HepG2 (cell line): ENCODE results near the gene MYO3B. TPM values are rescaled to one million over a fixed set of nuclear protein-coding genes. Genes with fewer than 3 reads are reported as not detected.

Experiments used
- CBX2 ChIP-seq, 2 experiments: fragments of 200-600 bp in 1 of 2; sonication (generic); formaldehyde crosslinking in 1 of 2; IDR thresholded peaks; 2 replicates each; pipeline versions ENCODE4 v1.7.0 to v1.8.1; 2018 to 2022; ENCODE audit warnings: low read depth in 2 of 2, low read length in 1 of 2, mild to moderate bottlenecking in 1 of 2, missing genetic modification reagents in 1 of 2
- CREBL2 ChIP-seq: sonication (generic); formaldehyde crosslinking; IDR thresholded peaks from 2 replicates; pipeline ENCODE4 v1.8.1; 2023; ENCODE audit warnings: missing genetic modification reagents, mild to moderate bottlenecking, borderline replicate concordance
- FOXO4 ChIP-seq: sonication (generic); formaldehyde crosslinking; conservative IDR thresholded peaks from 2 replicates; pipeline ENCODE4 v1.8.1; 2023; ENCODE audit warnings: missing genetic modification reagents
- GABPB1 ChIP-seq: IDR thresholded peaks from 2 replicates; pipeline ENCODE4 v1.6.1; 2016; ENCODE audit warnings: mild to moderate bottlenecking, missing genetic modification reagents, moderate library complexity, missing compliant biosample characterization
- MEF2D ChIP-seq: sonication (generic); formaldehyde crosslinking; IDR thresholded peaks from 2 replicates; pipeline ENCODE4 v1.5.1; 2020; ENCODE audit warnings: mild to moderate bottlenecking, missing genetic modification reagents
- MTA1 ChIP-seq: sonication (generic); formaldehyde crosslinking; IDR thresholded peaks from 2 replicates; pipeline ENCODE4 v1.4.0; 2020; ENCODE audit warnings: missing genetic modification reagents, mild to moderate bottlenecking, borderline replicate concordance
- NFIC ChIP-seq: IDR thresholded peaks from 2 replicates; pipeline ENCODE4 v1.6.1; 2012; ENCODE audit warnings: mild to moderate bottlenecking, low read length, inconsistent platforms
- NFYB ChIP-seq: sonication (generic); formaldehyde crosslinking; IDR thresholded peaks from 2 replicates; pipeline ENCODE4 v1.4.0; 2020; ENCODE audit warnings: missing genetic modification reagents
- PBX3 ChIP-seq: sonication (generic); formaldehyde crosslinking; IDR thresholded peaks from 2 replicates; pipeline ENCODE4 v1.8.1; 2023; ENCODE audit warnings: missing genetic modification reagents, inconsistent platforms, borderline replicate concordance
- SP1 ChIP-seq, 2 experiments: fragments of 450-650 bp in 1 of 2; sonication (generic) in 1 of 2; formaldehyde crosslinking in 1 of 2; IDR thresholded peaks; 2 replicates each; pipeline versions ENCODE4 v1.4.0 to v1.6.1; 2016 to 2020; ENCODE audit warnings: missing genetic modification reagents in 1 of 2
- TEF ChIP-seq: sonication (generic); formaldehyde crosslinking; IDR thresholded peaks from 2 replicates; pipeline ENCODE4 v1.5.0; 2020; ENCODE audit warnings: missing genetic modification reagents
- ZBED4 ChIP-seq: sonication (generic); formaldehyde crosslinking; IDR thresholded peaks from 2 replicates; pipeline ENCODE4 v1.4.0; 2020; ENCODE audit warnings: missing genetic modification reagents, borderline replicate concordance
- ZNF275 ChIP-seq: sonication (generic); formaldehyde crosslinking; IDR thresholded peaks from 2 replicates; pipeline ENCODE4 v1.8.0; 2022; ENCODE audit warnings: missing genetic modification reagents, mild to moderate bottlenecking, inconsistent platforms, borderline replicate concordance
- ZNF326 ChIP-seq: sonication (generic); formaldehyde crosslinking; IDR thresholded peaks from 2 replicates; pipeline ENCODE4 v1.4.0; 2020; ENCODE audit warnings: missing genetic modification reagents, borderline replicate concordance
- ZNF597 ChIP-seq: sonication (generic); formaldehyde crosslinking; IDR thresholded peaks from 2 replicates; pipeline ENCODE4 v1.5.0; 2020; ENCODE audit warnings: missing genetic modification reagents
- ZNF674 ChIP-seq: sonication (generic); formaldehyde crosslinking; IDR thresholded peaks from 2 replicates; pipeline ENCODE4 v1.5.0; 2020; ENCODE audit warnings: low read depth, mild to moderate bottlenecking, missing genetic modification reagents
- ZNF773 ChIP-seq: sonication (generic); formaldehyde crosslinking; IDR thresholded peaks from 2 replicates; pipeline ENCODE4 v1.4.0; 2020; ENCODE audit warnings: missing genetic modification reagents, borderline replicate concordance
- ZNF780A ChIP-seq: sonication (generic); formaldehyde crosslinking; IDR thresholded peaks from 2 replicates; pipeline ENCODE4 v1.8.0; 2022; ENCODE audit warnings: mild to moderate bottlenecking, missing genetic modification reagents, moderate library complexity
- polyA plus RNA-seq, 8 experiments: library from polyadenylated mRNA; depleted of rRNA in 3 of 8; stranded (reverse) in 7 of 8; unstranded in 1 of 8; fragments of >200 nt; fragmentation: Illumina TruSeq in 4 of 8; extraction: Trizol in 4 of 8; gene quantifications; 2 replicates each; pipeline versions ENCODE4 v1.2.1 to v1.2.3, GENCODE V29; 2011 to 2016; ENCODE audit warnings: low read depth in 4 of 8, missing spikeins in 1 of 8, mixed read lengths in 1 of 8; ENCODE audit not compliant: insufficient read depth in 1 of 8
- total RNA-seq, 5 experiments: library from RNA; depleted of rRNA; stranded (reverse); fragments of >200 nt; fragmentation: Illumina TruSeq; extraction: Trizol; gene quantifications; 2 replicates each; pipeline ENCODE4 v1.2.3, GENCODE V29; 2016; ENCODE audit warnings: low read depth in 1 of 5

The MYO3B gene
- total and polyA plus RNA-seq, 2 of the 13 experiments (the other 11 are each of a cell fraction or from before 2014, with no cell fraction given): 0.01 TPM; not detected in 1

- peak; percentile 60; the same call in 1 of the 2 replicates for TF ChIP-seq NFIC
- no peak for TF ChIP-seq GABPB1 (CRISPR knock-in tag)
- TF ChIP-seq ZNF773 (CRISPR knock-in tag): no peak
- TF ChIP-seq ZNF674 (CRISPR knock-in tag): no peak
- TF ChIP-seq MTA1 (CRISPR knock-in tag): no peak
- TF ChIP-seq ZNF275: no peak
- TF ChIP-seq ZNF780A (CRISPR knock-in tag): no peak
- TF ChIP-seq CREBL2: no peak
- no peak; the same call in 1 of the 2 replicates for TF ChIP-seq ZBED4 (CRISPR knock-in tag)
- TF ChIP-seq CBX2 (IDR thresholded peaks at IDR 0.05; ENCODE audit: low read depth, low read length): no peak
- 0 out of 2 replicates have a peak, but pooled peaks have one; percentile 24 for TF ChIP-seq CBX2 (CRISPR knock-in tag; IDR thresholded peaks at IDR 0.05; ENCODE audit: low read depth)
- TF ChIP-seq MEF2D (CRISPR knock-in tag): no peak
- TF ChIP-seq FOXO4 (CRISPR knock-in tag): no peak
- no peak for TF ChIP-seq PBX3
- no peak for TF ChIP-seq SP1 (IDR thresholded peaks at IDR 0.05)
- TF ChIP-seq SP1 (CRISPR knock-in tag; IDR thresholded peaks at IDR 0.05): no peak
- TF ChIP-seq NFYB (CRISPR knock-in tag): no peak
- no peak for TF ChIP-seq ZNF326 (CRISPR knock-in tag)
- TF ChIP-seq TEF (CRISPR knock-in tag): no peak
- no peak for TF ChIP-seq ZNF597 (CRISPR knock-in tag)
Measured at GRCh38 chr2:170485254-170486026, 307.5 kb downstream of the MYO3B start (continued).
